Naive thymus-derived CD4-positive, alpha-beta T cell (primary cell): ENCODE results near the gene DDX31. TPM values are rescaled to one million over a fixed set of nuclear protein-coding genes. Genes with fewer than 3 reads are reported as not detected.
"Not testable (repeated sequence)": the region's sequence is repeated elsewhere in the genome, so short reads cannot be mapped to it uniquely, and the experiment has no call there.

Experiments
- ATAC-seq: fragments of 150-1000 bp; cut with Tn5 transposase; 2 replicates; pipeline ENCODE4 v1.10.0; 2021; ENCODE audit warnings: mild to moderate bottlenecking, moderate library complexity
- CTCF ChIA-PET: fragments of 350-600 bp; sonication (Branson Sonifier 250); formaldehyde crosslinking; loops from one replicate; lab custom pipeline; 2021; ENCODE audit warnings: antibody characterized with exemption; lab: Charles Lee
- POLR2A ChIA-PET: fragments of 350-600 bp; sonication (Branson Sonifier 250); formaldehyde crosslinking; loops from one replicate; lab custom pipeline; 2021; ENCODE audit warnings: antibody characterized with exemption, inconsistent platforms; lab: Charles Lee
- DNase-seq, 9 donors: peaks; one replicate each; pipeline versions ENCODE4 v3.0.0 to v3.0.0-alpha.2; 2020 to 2022; ENCODE audit warnings: mixed read lengths in 1 of 9
- H3K27ac ChIP-seq: one replicate; pipeline ENCODE4 v1.7.0; 2013; ENCODE audit warnings: mild to moderate bottlenecking, low read depth, low read length, moderate library complexity
- H3K27me3 ChIP-seq, 2 donors: one replicate each; pipeline ENCODE4 v1.7.0; 2013; ENCODE audit warnings: low read length in 2 of 2, mild to moderate bottlenecking in 2 of 2, moderate library complexity in 2 of 2; ENCODE audit not compliant: control insufficient read depth in 2 of 2, insufficient read depth in 2 of 2
- H3K36me3 ChIP-seq, 3 experiments: 1 replicate in 2 of 3; 2 replicates in 1 of 3; pipeline ENCODE4 v1.7.0; 2013; ENCODE audit warnings: low read length in 3 of 3, mild to moderate bottlenecking in 3 of 3, moderate library complexity in 1 of 3; ENCODE audit not compliant: insufficient read depth in 3 of 3, control insufficient read depth in 2 of 3
- H3K4me1 ChIP-seq, 2 donors: one replicate each; pipeline ENCODE4 v1.7.0; 2013; ENCODE audit warnings: low read length in 2 of 2, mild to moderate bottlenecking in 2 of 2, moderate library complexity in 1 of 2; ENCODE audit not compliant: control insufficient read depth in 2 of 2, insufficient read depth in 2 of 2
- H3K4me3 ChIP-seq: 2 replicates; pipeline ENCODE4 v1.7.0; 2013; ENCODE audit warnings: mild to moderate bottlenecking, low read length
- H3K9me3 ChIP-seq, 3 experiments: 1 replicate in 2 of 3; 2 replicates in 1 of 3; pipeline ENCODE4 v1.7.0; 2013; ENCODE audit warnings: low read length in 3 of 3; ENCODE audit not compliant: control insufficient read depth in 2 of 3
- H3K27ac Mint-ChIP-seq, 9 donors: one replicate each; pipeline ENCODE4 v1.8.0; 2020 to 2022; ENCODE audit warnings: mixed read lengths in 9 of 9, mild to moderate bottlenecking in 8 of 9, moderate library complexity in 5 of 9, inconsistent platforms in 2 of 9
- H3K27me3 Mint-ChIP-seq, 5 donors: one replicate each; pipeline ENCODE4 v1.8.0; 2021 to 2022; ENCODE audit warnings: mixed read lengths in 5 of 5, mild to moderate bottlenecking in 1 of 5
- H3K36me3 Mint-ChIP-seq, 5 donors: one replicate each; pipeline ENCODE4 v1.8.0; 2020 to 2022; ENCODE audit warnings: mixed read lengths in 5 of 5, mild to moderate bottlenecking in 3 of 5, inconsistent platforms in 1 of 5
- H3K4me1 Mint-ChIP-seq, 7 donors: one replicate each; pipeline ENCODE4 v1.8.0; 2020 to 2022; ENCODE audit warnings: mixed read lengths in 7 of 7, mild to moderate bottlenecking in 3 of 7, inconsistent platforms in 1 of 7
- H3K4me3 Mint-ChIP-seq, 10 donors: one replicate each; pipeline ENCODE4 v1.8.0; 2020 to 2022; ENCODE audit warnings: mild to moderate bottlenecking in 10 of 10, mixed read lengths in 10 of 10, moderate library complexity in 6 of 10, inconsistent platforms in 2 of 10
- H3K9me3 Mint-ChIP-seq, 11 donors: one replicate each; pipeline ENCODE4 v1.8.0; 2020 to 2022; ENCODE audit warnings: mixed read lengths in 11 of 11, mild to moderate bottlenecking in 4 of 11, inconsistent platforms in 1 of 11, moderate library complexity in 1 of 11
- intact Hi-C, 2 donors: fragments of 100-400 bp; cut with micrococcal nuclease; formaldehyde crosslinking; loops; one replicate each; pipeline ENCODE4 v1.15.1; 2023
- polyA plus RNA-seq, 2 donors: library from polyadenylated mRNA; unstranded; fragments of 300-500 nt; fragmentation: Illumina TruSeq; gene quantifications; one replicate each; pipeline ENCODE4 v1.2.3, GENCODE V29; 2021
- total RNA-seq, 6 experiments: library from RNA in 5 of 6; stranded (reverse) in 5 of 6; gene quantifications; 1 replicate in 5 of 6; 2 replicates in 1 of 6; pipeline ENCODE4 v1.2.3 and lab custom pipeline; 2021 to 2026

Gene DDX31
- total and polyA plus RNA-seq, 7 experiments from 2014 or later, result 8.2 to 28.0 (median 18.2) TPM

- no peak overlapping the region for H3K4me3 ChIP-seq
- intact Hi-C loops, result loop anchor here in 1 of 2 donors (1.0 to 5.0 kb wide), 2 partner anchors 68 to 164 kb away; no protein-coding TSS in a partner anchor
- no peak overlapping the region for H3K27ac ChIP-seq
- Mint-ChIP-seq H3K27ac (no peak overlapping the region), H3K9me3 (peaks cover 0 to 2% (median 0%) of the 10 kb centered on the region in 11 donors), H3K36me3 (peaks cover 0 to 9% (median 0%) of the 10 kb centered on the region in 5 donors), H3K4me3 (no peak overlapping the region), H3K4me1 (peaks cover 0 to 2% (median 0%) of the 10 kb centered on the region in 7 donors), H3K27me3 (peaks cover 52 to 69% (median 58%) of the 10 kb centered on the region in 5 donors)
- peak; percentile 48 for ATAC-seq
- H3K4me1 ChIP-seq, result no peaks in the 10 kb centered on the region
- no peaks in the 10 kb centered on the region for H3K9me3 ChIP-seq
- DNase-seq, result peak in 2 of 9 donors; percentile 20 to 53
- ChIA-PET CTCF (no interaction called here), POLR2A (no interaction called here)
- H3K36me3 ChIP-seq, result no peaks in the 10 kb centered on the region
- H3K27me3 ChIP-seq, result peaks cover 0 to 33% of the 10 kb centered on the region in 2 donors
These were observed 94.7 kb downstream of the DDX31 start for GRCh38 chr9:132575005-132575609.

GRCh38 chr9:132572921-132573320 is 96.9 kb downstream of the DDX31 start:
- H3K27me3 ChIP-seq, result peaks cover 0 to 15% of the 10 kb centered on the region in 2 donors
- POLR2A ChIA-PET, result no interaction called here
- peaks cover 32 to 52% (median 43%) of the 10 kb centered on the region in 5 donors for H3K27me3 Mint-ChIP-seq

GRCh38 chr9:132571806-132572600 is 97.8 kb downstream of the DDX31 start:
- H3K4me3 ChIP-seq, result no peak overlapping the region
- DNase-seq, result no peak
- POLR2A ChIA-PET, result no interaction called here
- Mint-ChIP-seq H3K4me1 (peaks cover 0 to 2% (median 0%) of the 10 kb centered on the region in 7 donors), H3K27ac (no peak overlapping the region), H3K9me3 (peaks cover 0 to 2% (median 0%) of the 10 kb centered on the region in 11 donors), H3K4me3 (no peak overlapping the region), H3K27me3 (peaks cover 23 to 43% (median 36%) of the 10 kb centered on the region in 5 donors), H3K36me3 (peaks cover 0 to 12% (median 9%) of the 10 kb centered on the region in 5 donors)
- H3K27me3 ChIP-seq, result peaks cover 0 to 8% of the 10 kb centered on the region in 2 donors
- intact Hi-C loops, result no loop called here
- no peaks in the 10 kb centered on the region for H3K4me1 ChIP-seq
- H3K9me3 ChIP-seq, result no peaks in the 10 kb centered on the region
- no peaks in the 10 kb centered on the region for H3K36me3 ChIP-seq
- no peak for ATAC-seq
- no peak overlapping the region for H3K27ac ChIP-seq
- CTCF ChIA-PET, result interaction anchor here (0.7 kb wide), 1 partner anchor 9 kb away, joined by 3 read pairs; no protein-coding TSS in a partner anchor

More at GRCh38 chr9:132572921-132573320, 96.9 kb downstream of the DDX31 start:
- H3K4me3 ChIP-seq, result no peak overlapping the region
- no peak overlapping the region for H3K27ac Mint-ChIP-seq
- no peaks in the 10 kb centered on the region for H3K36me3 ChIP-seq
- intact Hi-C loops, result no loop called here
- H3K4me1 Mint-ChIP-seq, result peaks cover 0 to 2% (median 0%) of the 10 kb centered on the region in 7 donors
- no peak overlapping the region for H3K27ac ChIP-seq
- ATAC-seq (no peak), DNase-seq (no peak)
- H3K4me3 Mint-ChIP-seq, result no peak overlapping the region
- peaks cover 0 to 1% (median 0%) of the 10 kb centered on the region in 11 donors for H3K9me3 Mint-ChIP-seq
- peaks cover 0 to 9% (median 1%) of the 10 kb centered on the region in 5 donors for H3K36me3 Mint-ChIP-seq
- no peaks in the 10 kb centered on the region for H3K4me1 ChIP-seq
- CTCF ChIA-PET, result no interaction called here
- H3K9me3 ChIP-seq, result no peaks in the 10 kb centered on the region

- H3K27me3 ChIP-seq, POLR2A ChIA-PET, H3K9me3 Mint-ChIP-seq, H3K4me3 ChIP-seq, H3K9me3 ChIP-seq, H3K4me3 Mint-ChIP-seq, intact Hi-C loops, DNase-seq, H3K4me1 ChIP-seq, ATAC-seq, CTCF ChIA-PET, H3K36me3 ChIP-seq, H3K4me1 Mint-ChIP-seq, H3K27ac Mint-ChIP-seq, H3K27ac ChIP-seq: not testable (repeated sequence)
- H3K36me3 Mint-ChIP-seq, result peaks cover 0 to 11% (median 0%) of the 10 kb centered on the region in 5 donors
- H3K27me3 Mint-ChIP-seq, result peaks cover 10 to 24% (median 20%) of the 10 kb centered on the region in 5 donors
These were observed 101.0 kb downstream of the DDX31 start for GRCh38 chr9:132568787-132569186.

GRCh38 chr9:132564526-132564925 is 105.3 kb downstream of the DDX31 start:
- POLR2A ChIA-PET, result no interaction called here
- CTCF ChIA-PET, result interaction anchor here (0.9 kb wide), 1 partner anchor 56 kb away, joined by 3 read pairs; no protein-coding TSS in a partner anchor
- peaks cover 0 to 13% (median 2%) of the 10 kb centered on the region in 5 donors for H3K36me3 Mint-ChIP-seq

GRCh38 chr9:132562306-132562573 is 107.5 kb downstream of the DDX31 start:
- peaks cover 14 to 41% (median 33%) of the 10 kb centered on the region in 5 donors for H3K27me3 Mint-ChIP-seq

More at GRCh38 chr9:132564526-132564925, 105.3 kb downstream of the DDX31 start:
- no peak overlapping the region for H3K27ac Mint-ChIP-seq
- Histone ChIP-seq H3K4me3 (no peak overlapping the region), H3K27me3 (no peaks in the 10 kb centered on the region), H3K9me3 (peaks cover 0 to under 1% (median 0%) of the 10 kb centered on the region in 3 experiments), H3K36me3 (no peaks in the 10 kb centered on the region), H3K4me1 (no peaks in the 10 kb centered on the region), H3K27ac (no peak overlapping the region)
- H3K9me3 Mint-ChIP-seq, result peaks cover 0 to 5% (median 2%) of the 10 kb centered on the region in 11 donors
- intact Hi-C loops, result no loop called here
- H3K4me3 Mint-ChIP-seq, result no peak overlapping the region
- ATAC-seq, result no peak
- no peak for DNase-seq
- H3K4me1 Mint-ChIP-seq, result no peaks in the 10 kb centered on the region
- H3K27me3 Mint-ChIP-seq, result peaks cover 14 to 29% (median 20%) of the 10 kb centered on the region in 5 donors

More at GRCh38 chr9:132562306-132562573, 107.5 kb downstream of the DDX31 start:
- Mint-ChIP-seq H3K4me1 (no peaks in the 10 kb centered on the region), H3K27ac (no peak overlapping the region), H3K4me3 (no peak overlapping the region), H3K9me3 (peaks cover 0 to 7% (median 1%) of the 10 kb centered on the region in 11 donors), H3K36me3 (peaks cover 0 to 10% (median 4%) of the 10 kb centered on the region in 5 donors)
- Histone ChIP-seq H3K27me3 (no peaks in the 10 kb centered on the region), H3K4me3 (no peak overlapping the region), H3K27ac (no peak overlapping the region), H3K36me3 (no peaks in the 10 kb centered on the region), H3K4me1 (no peaks in the 10 kb centered on the region), H3K9me3 (peaks cover 0 to 4% (median 0%) of the 10 kb centered on the region in 3 experiments)
- intact Hi-C loops, result no loop called here
- ATAC-seq, result no peak
- CTCF ChIA-PET, result no interaction called here
- no peak for DNase-seq
- POLR2A ChIA-PET, result no interaction called here
